Neural cell (in vitro differentiated cells): ENCODE data around the gene CCDC60. TPM values are rescaled to one million over a fixed set of nuclear protein-coding genes. Genes with fewer than 3 reads are reported as not detected.

Experiments
- H2AFZ ChIP-seq: fragments of 200-600, 300-800 bp; sonication (generic), shearing (Covaris generic); 2 replicates; pipeline ENCODE4 v1.6.0; 2014; ENCODE audit warnings: low read depth, mild to moderate bottlenecking, antibody characterized with exemption, low read length, moderate library complexity
- H3F3A ChIP-seq: fragments of 200-600 bp; shearing (Covaris generic); 2 replicates; pipeline ENCODE4 v1.6.1; 2016; ENCODE audit warnings: mild to moderate bottlenecking, moderate library complexity, mixed read lengths, antibody characterized with exemption, low read length; ENCODE audit not compliant: insufficient read depth, poor library complexity, severe bottlenecking
- H3K27ac ChIP-seq: fragments of 200-600, 300-800 bp; sonication (generic), shearing (Covaris generic); 2 replicates; pipeline ENCODE4 v1.5.1; 2014; ENCODE audit warnings: mild to moderate bottlenecking, low read length, moderate library complexity
- H3K27me3 ChIP-seq: fragments of 300-800, 200-600 bp; sonication (generic), shearing (Covaris generic); 2 replicates; pipeline ENCODE4 v1.6.0; 2014; ENCODE audit warnings: mild to moderate bottlenecking, low read depth, low read length, moderate library complexity; ENCODE audit not compliant: insufficient read depth
- H3K36me3 ChIP-seq: fragments of 300-800, 200-600 bp; sonication (generic), shearing (Covaris generic); 2 replicates; pipeline ENCODE4 v1.5.1; 2014; ENCODE audit warnings: mild to moderate bottlenecking, antibody characterized with exemption, low read length, moderate library complexity; ENCODE audit not compliant: insufficient read depth
- H3K4me2 ChIP-seq: fragments of 300-800, 200-600 bp; sonication (generic), shearing (Covaris generic); 2 replicates; pipeline ENCODE4 v1.6.0; 2014; ENCODE audit warnings: mild to moderate bottlenecking, low read length
- H3K4me3 ChIP-seq: fragments of 300-800, 200-600 bp; sonication (generic), shearing (Covaris generic); 2 replicates; pipeline ENCODE4 v1.5.1; 2014; ENCODE audit warnings: mild to moderate bottlenecking, low read length, moderate library complexity
- H3K79me2 ChIP-seq: fragments of 200-600 bp; shearing (Covaris generic); replicated peaks from 2 replicates; pipeline ENCODE4 v1.6.0; 2014; ENCODE audit warnings: mild to moderate bottlenecking, low read length, moderate library complexity; ENCODE audit not compliant: insufficient read depth
- H3K9ac ChIP-seq: fragments of 300-800, 200-600 bp; sonication (generic), shearing (Covaris generic); 2 replicates; pipeline ENCODE4 v1.6.1; 2016; ENCODE audit warnings: mild to moderate bottlenecking, low read length, mixed read lengths
- H3K9me2 ChIP-seq: fragments of 200-600 bp; shearing (Covaris generic); 2 replicates; pipeline ENCODE4 v1.6.1; 2016; ENCODE audit warnings: mild to moderate bottlenecking, low read length, mixed read lengths; ENCODE audit not compliant: insufficient read depth
- H3K9me3 ChIP-seq: fragments of 200-600, 300-800 bp; sonication (generic), shearing (Covaris generic); 2 replicates; pipeline ENCODE4 v1.6.1; 2016; ENCODE audit warnings: mild to moderate bottlenecking, mixed run types, low read length, moderate library complexity, mixed read lengths
- H4K20me1 ChIP-seq: fragments of 200-600 bp; shearing (Covaris generic); 2 replicates; pipeline ENCODE4 v1.6.1; 2016; ENCODE audit warnings: mild to moderate bottlenecking, mixed run types; ENCODE audit not compliant: insufficient read depth
- EP300 ChIP-seq: fragments of 450-650 bp; conservative IDR thresholded peaks from 2 replicates; pipeline ENCODE4 v1.6.1; 2014; ENCODE audit warnings: antibody characterized with exemption, mild to moderate bottlenecking, moderate library complexity; ENCODE audit not compliant: poor library complexity, severe bottlenecking
- EZH2 ChIP-seq: fragments of 200-600, 300-800 bp; shearing (Covaris generic), sonication (generic); IDR thresholded peaks from 2 replicates; pipeline ENCODE4 v1.6.1; 2014; ENCODE audit warnings: antibody characterized with exemption, low read length, borderline replicate concordance, mild to moderate bottlenecking; ENCODE audit not compliant: insufficient read depth, poor library complexity, severe bottlenecking
- MXI1 ChIP-seq: fragments of 450-650 bp; conservative IDR thresholded peaks from 2 replicates; pipeline ENCODE4 v1.6.1; 2014; ENCODE audit warnings: antibody characterized with exemption, mild to moderate bottlenecking; ENCODE audit not compliant: poor library complexity, severe bottlenecking
- POLR2AphosphoS5 ChIP-seq: IDR thresholded peaks from 2 replicates; pipeline ENCODE4 v1.6.1; 2012
- RAD21 ChIP-seq: fragments of 450-650 bp; conservative IDR thresholded peaks from 2 replicates; pipeline ENCODE4 v1.6.1; 2014; ENCODE audit warnings: antibody characterized with exemption, mild to moderate bottlenecking, moderate library complexity
- SMC3 ChIP-seq: fragments of 450-650 bp; conservative IDR thresholded peaks from 2 replicates; pipeline ENCODE4 v1.6.1; 2014; ENCODE audit warnings: antibody characterized with exemption, mild to moderate bottlenecking, moderate library complexity; ENCODE audit not compliant: poor library complexity
- TAF1 ChIP-seq: IDR thresholded peaks from 2 replicates; pipeline ENCODE4 v1.6.1; 2012; ENCODE audit warnings: low read depth
- polyA plus RNA-seq: library from polyadenylated mRNA; depleted of rRNA; stranded (reverse); fragments of >200 nt; gene quantifications from 2 replicates; pipeline ENCODE4 v1.2.3, GENCODE V29; 2014
- TF ChIP-seq, protein P1 (sequence below): fragments of 450-650 bp; IDR thresholded peaks from 2 replicates; pipeline ENCODE4 v1.5.1; 2014; ENCODE audit warnings: antibody characterized with exemption, mild to moderate bottlenecking, moderate library complexity; ENCODE audit not compliant: poor library complexity, severe bottlenecking
- TF ChIP-seq, protein P2 (sequence below): IDR thresholded peaks from 2 replicates; pipeline ENCODE4 v1.6.1; 2012; ENCODE audit warnings: borderline replicate concordance

The CCDC60 gene
- polyA plus RNA-seq, 1 donor from 2014 or later, result not detected

DNA sequence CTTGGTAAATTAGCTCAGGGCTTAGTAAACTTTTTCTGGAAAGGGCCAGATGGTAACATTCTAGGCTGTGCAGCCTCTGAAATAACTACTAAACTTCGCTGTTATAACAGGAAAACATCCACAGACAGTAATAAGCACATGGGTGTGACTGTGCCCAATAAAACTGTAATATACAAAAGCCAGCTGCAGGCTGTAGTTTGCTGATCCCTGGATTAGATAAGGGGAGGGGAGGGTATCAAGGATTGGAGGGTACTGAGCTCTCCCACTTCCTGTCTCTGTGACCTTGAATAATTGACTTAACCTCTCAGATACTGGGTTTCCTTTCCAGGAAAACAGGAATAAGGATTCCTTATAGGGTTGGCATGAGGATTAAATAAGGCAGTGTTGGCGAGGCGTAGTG lies 81.2 kb downstream of the CCDC60 start:
- Histone ChIP-seq H3K4me3 (no peak overlapping the region), H3K9me2 (no peaks in the 10 kb centered on the region), H3F3A (no peaks in the 10 kb centered on the region), H3K27me3 (no peaks in the 10 kb centered on the region), H3K36me3 (no peaks in the 10 kb centered on the region), H3K27ac (no peak overlapping the region), H3K9ac (no peak overlapping the region), H2AFZ (no peak overlapping the region), H3K79me2 (no peaks in the 10 kb centered on the region), H3K4me2 (no peak overlapping the region), H3K9me3 (no peaks in the 10 kb centered on the region), H4K20me1 (no peaks in the 10 kb centered on the region)
- TF ChIP-seq RAD21 (no peak), EP300 (no peak), TAF1 (no peak), POLR2AphosphoS5 (no peak), EZH2 (no peak), SMC3 (no peak), MXI1 (no peak)
- TF ChIP-seq, protein P1, sequence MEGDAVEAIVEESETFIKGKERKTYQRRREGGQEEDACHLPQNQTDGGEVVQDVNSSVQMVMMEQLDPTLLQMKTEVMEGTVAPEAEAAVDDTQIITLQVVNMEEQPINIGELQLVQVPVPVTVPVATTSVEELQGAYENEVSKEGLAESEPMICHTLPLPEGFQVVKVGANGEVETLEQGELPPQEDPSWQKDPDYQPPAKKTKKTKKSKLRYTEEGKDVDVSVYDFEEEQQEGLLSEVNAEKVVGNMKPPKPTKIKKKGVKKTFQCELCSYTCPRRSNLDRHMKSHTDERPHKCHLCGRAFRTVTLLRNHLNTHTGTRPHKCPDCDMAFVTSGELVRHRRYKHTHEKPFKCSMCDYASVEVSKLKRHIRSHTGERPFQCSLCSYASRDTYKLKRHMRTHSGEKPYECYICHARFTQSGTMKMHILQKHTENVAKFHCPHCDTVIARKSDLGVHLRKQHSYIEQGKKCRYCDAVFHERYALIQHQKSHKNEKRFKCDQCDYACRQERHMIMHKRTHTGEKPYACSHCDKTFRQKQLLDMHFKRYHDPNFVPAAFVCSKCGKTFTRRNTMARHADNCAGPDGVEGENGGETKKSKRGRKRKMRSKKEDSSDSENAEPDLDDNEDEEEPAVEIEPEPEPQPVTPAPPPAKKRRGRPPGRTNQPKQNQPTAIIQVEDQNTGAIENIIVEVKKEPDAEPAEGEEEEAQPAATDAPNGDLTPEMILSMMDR, result no peak
- TF ChIP-seq, protein P2, sequence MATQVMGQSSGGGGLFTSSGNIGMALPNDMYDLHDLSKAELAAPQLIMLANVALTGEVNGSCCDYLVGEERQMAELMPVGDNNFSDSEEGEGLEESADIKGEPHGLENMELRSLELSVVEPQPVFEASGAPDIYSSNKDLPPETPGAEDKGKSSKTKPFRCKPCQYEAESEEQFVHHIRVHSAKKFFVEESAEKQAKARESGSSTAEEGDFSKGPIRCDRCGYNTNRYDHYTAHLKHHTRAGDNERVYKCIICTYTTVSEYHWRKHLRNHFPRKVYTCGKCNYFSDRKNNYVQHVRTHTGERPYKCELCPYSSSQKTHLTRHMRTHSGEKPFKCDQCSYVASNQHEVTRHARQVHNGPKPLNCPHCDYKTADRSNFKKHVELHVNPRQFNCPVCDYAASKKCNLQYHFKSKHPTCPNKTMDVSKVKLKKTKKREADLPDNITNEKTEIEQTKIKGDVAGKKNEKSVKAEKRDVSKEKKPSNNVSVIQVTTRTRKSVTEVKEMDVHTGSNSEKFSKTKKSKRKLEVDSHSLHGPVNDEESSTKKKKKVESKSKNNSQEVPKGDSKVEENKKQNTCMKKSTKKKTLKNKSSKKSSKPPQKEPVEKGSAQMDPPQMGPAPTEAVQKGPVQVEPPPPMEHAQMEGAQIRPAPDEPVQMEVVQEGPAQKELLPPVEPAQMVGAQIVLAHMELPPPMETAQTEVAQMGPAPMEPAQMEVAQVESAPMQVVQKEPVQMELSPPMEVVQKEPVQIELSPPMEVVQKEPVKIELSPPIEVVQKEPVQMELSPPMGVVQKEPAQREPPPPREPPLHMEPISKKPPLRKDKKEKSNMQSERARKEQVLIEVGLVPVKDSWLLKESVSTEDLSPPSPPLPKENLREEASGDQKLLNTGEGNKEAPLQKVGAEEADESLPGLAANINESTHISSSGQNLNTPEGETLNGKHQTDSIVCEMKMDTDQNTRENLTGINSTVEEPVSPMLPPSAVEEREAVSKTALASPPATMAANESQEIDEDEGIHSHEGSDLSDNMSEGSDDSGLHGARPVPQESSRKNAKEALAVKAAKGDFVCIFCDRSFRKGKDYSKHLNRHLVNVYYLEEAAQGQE, result no peak

DNA sequence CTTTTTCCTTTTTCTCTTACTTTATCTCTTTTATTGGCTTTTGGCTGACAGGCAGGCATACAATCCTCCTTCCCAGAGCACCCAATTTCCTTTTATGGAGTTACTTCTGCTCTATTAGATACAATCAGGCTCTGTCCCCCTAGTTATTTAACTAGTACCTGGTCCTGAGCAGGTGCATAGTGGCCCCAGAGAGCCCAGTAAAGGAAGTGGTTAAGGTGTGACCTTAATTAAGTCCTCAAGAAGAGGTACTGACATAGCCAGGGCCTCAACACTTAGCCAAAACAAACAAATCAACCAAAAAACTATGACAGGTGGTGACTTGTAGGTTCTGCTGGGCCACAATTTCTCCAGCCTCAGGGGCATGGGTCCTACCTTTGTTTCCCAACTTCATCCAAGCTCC lies 82.9 kb downstream of the CCDC60 start:
- H2AFZ ChIP-seq, result no peak overlapping the region
- TF ChIP-seq EZH2 (no peak), EP300 (no peak), RAD21 (no peak), POLR2AphosphoS5 (no peak), SMC3 (no peak), MXI1 (no peak), TAF1 (no peak)
- TF ChIP-seq, protein P1, result no peak
- TF ChIP-seq, protein P2, result no peak
- no peak overlapping the region for H3K4me3 ChIP-seq
- no peak overlapping the region for H3K4me2 ChIP-seq
- no peaks in the 10 kb centered on the region for H3F3A ChIP-seq
- H3K27ac ChIP-seq, result no peak overlapping the region
- H3K79me2 ChIP-seq, result no peaks in the 10 kb centered on the region
- no peaks in the 10 kb centered on the region for H3K36me3 ChIP-seq
- H3K9ac ChIP-seq, result no peak overlapping the region
- no peaks in the 10 kb centered on the region for H3K27me3 ChIP-seq
- no peaks in the 10 kb centered on the region for H3K9me2 ChIP-seq
- H4K20me1 ChIP-seq, result no peaks in the 10 kb centered on the region
- H3K9me3 ChIP-seq, result no peaks in the 10 kb centered on the region
